ENCODE data around the gene ITGB3.

DNA sequence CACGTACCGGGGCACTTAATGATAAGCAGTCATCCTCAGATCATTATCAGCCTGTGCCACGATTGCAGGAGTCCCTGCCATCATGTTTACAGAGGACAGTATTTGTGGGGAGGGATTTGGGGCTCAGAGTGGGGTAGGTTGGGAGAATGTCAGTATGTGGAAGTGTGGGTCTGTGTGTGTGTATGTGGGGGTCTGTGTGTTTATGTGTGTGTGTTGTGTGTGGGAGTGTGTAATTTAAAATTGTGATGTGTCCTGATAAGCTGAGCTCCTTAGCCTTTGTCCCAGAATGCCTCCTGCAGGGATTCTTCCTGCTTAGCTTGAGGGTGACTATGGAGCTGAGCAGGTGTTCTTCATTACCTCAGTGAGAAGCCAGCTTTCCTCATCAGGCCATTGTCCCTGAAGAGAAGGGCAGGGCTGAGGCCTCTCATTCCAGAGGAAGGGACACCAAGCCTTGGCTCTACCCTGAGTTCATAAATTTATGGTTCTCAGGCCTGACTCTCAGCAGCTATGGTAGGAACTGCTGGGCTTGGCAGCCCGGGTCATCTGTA is 56.6 kb downstream of the ITGB3 start:
- TF ChIP-seq, protein P1, sequence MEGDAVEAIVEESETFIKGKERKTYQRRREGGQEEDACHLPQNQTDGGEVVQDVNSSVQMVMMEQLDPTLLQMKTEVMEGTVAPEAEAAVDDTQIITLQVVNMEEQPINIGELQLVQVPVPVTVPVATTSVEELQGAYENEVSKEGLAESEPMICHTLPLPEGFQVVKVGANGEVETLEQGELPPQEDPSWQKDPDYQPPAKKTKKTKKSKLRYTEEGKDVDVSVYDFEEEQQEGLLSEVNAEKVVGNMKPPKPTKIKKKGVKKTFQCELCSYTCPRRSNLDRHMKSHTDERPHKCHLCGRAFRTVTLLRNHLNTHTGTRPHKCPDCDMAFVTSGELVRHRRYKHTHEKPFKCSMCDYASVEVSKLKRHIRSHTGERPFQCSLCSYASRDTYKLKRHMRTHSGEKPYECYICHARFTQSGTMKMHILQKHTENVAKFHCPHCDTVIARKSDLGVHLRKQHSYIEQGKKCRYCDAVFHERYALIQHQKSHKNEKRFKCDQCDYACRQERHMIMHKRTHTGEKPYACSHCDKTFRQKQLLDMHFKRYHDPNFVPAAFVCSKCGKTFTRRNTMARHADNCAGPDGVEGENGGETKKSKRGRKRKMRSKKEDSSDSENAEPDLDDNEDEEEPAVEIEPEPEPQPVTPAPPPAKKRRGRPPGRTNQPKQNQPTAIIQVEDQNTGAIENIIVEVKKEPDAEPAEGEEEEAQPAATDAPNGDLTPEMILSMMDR (IDR thresholded peaks at IDR 0.05) = no peak
- no peak for TF ChIP-seq POLR2A (IDR thresholded peaks at IDR 0.05)

All from uterus (tissue), 2 donors.